ENCODE measurements around the gene ZNF439.
"Not testable (repeated sequence)": the region's sequence is repeated elsewhere in the genome, so short reads cannot be mapped to it uniquely, and the experiment has no call there.

Gene ZNF439

DNA sequence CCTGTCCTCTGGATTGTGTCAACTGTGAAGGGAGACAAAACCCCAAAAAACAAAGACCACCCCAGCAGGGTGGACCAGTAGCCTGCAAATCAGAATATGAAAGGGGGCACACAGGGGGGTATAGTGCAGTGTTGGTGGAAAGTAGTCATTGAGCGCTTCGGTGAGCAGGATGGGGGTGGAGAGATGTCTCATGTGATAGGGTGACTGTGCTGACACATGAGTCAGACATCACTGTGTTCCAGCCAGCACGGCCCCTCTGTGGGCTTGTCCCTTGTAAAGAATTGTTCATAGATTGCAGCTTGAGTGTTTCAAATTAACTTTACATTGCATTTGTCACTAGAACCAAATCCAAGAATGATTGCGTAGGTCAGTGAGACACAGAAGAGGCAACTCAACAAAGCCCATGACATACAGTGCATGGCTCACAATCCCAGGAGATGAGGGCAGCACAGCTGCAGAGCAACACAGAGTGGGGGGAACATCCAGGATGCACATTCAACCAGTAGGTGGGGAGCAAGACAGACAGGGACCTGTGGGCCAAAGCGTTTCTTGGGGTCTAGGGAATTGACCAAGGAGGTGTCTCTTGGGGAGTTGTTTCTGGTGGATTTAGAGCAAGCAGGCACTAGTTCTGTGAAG is 26.9 kb upstream of the ZNF439 start:
- TF ChIP-seq ZNF70 (CRISPR knock-in tag; IDR thresholded peaks at IDR 0.05) = no peak
- no peak for TF ChIP-seq ARNTL (CRISPR knock-in tag; IDR thresholded peaks at IDR 0.05; ENCODE audit: borderline replicate concordance, low read depth)
- TF ChIP-seq GLIS3 (CRISPR knock-in tag; IDR thresholded peaks at IDR 0.05) = no peak
- no peak for TF ChIP-seq SNAI2 (CRISPR knock-in tag; IDR thresholded peaks at IDR 0.05)
- no peak for TF ChIP-seq PATZ1 (CRISPR knock-in tag; IDR thresholded peaks at IDR 0.05; ENCODE audit: borderline replicate concordance)
- no peak for TF ChIP-seq TSHZ2 (CRISPR knock-in tag; IDR thresholded peaks at IDR 0.05)
- no peak for TF ChIP-seq TCF4 (CRISPR knock-in tag; IDR thresholded peaks at IDR 0.05; ENCODE audit: borderline replicate concordance)
- TF ChIP-seq, protein P1, sequence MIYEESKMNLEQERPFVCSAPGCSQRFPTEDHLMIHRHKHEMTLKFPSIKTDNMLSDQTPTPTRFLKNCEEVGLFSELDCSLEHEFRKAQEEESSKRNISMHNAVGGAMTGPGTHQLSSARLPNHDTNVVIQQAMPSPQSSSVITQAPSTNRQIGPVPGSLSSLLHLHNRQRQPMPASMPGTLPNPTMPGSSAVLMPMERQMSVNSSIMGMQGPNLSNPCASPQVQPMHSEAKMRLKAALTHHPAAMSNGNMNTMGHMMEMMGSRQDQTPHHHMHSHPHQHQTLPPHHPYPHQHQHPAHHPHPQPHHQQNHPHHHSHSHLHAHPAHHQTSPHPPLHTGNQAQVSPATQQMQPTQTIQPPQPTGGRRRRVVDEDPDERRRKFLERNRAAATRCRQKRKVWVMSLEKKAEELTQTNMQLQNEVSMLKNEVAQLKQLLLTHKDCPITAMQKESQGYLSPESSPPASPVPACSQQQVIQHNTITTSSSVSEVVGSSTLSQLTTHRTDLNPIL (CRISPR knock-in tag; IDR thresholded peaks at IDR 0.05; ENCODE audit: low read depth) = no peak
- TF ChIP-seq CSRNP3 (CRISPR knock-in tag; IDR thresholded peaks at IDR 0.05) = no peak
- no peak for TF ChIP-seq BACH2 (CRISPR knock-in tag; IDR thresholded peaks at IDR 0.05; ENCODE audit: borderline replicate concordance)
- TF ChIP-seq RARB (CRISPR knock-in tag; IDR thresholded peaks at IDR 0.05) = no peak
- TF ChIP-seq ZNF8 (CRISPR knock-in tag; IDR thresholded peaks at IDR 0.05) = no peak
- no peak for TF ChIP-seq ZNF565 (CRISPR knock-in tag; conservative IDR thresholded peaks at IDR 0.05; ENCODE audit: low read depth)
- no peak for TF ChIP-seq ZFP3 (CRISPR knock-in tag; IDR thresholded peaks at IDR 0.05)
- TF ChIP-seq TOX (CRISPR knock-in tag; IDR thresholded peaks at IDR 0.05; ENCODE audit: borderline replicate concordance) = no peak
- ATAC-seq = no peak

DNA sequence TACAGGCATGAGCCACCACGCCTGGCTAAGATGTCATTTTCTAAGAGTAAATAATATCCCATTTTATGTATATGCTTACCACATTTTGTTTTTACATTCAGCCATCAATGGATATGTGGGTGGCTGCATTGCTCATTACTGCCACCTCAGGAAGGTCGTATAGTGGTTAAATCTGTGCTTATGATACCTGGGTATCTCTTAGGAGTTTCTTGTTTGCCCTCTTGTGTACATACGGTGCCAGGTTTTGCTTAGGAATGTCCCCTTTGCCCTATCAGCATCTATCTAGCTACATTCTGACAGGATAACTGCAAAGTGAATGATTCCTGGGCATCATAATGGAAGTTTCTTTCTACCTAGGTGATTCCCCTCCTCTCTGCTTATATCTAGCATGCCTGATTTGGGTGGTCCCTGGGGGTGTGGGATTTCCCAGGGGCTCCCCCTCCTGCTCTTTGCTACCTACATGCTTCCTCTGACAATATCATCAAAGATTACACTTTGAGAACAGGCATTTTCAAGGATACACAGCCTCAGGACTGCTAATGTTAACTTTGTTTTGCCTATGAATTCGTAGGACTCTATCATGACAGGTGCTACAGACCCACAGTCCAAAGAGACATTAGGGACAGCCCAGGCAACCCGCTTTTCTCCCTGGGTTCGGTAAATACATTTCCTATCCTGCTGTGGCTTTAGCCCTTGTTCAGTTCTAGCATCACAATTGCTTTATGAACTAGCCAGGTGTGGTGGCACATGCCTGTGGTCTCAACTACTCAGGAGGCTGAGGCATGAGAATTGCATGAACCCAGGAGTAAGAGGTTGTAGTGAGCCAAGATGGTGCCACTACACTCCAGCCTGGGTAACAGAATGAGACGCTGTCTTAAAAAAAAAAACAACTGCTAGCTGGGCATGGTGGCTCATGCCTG is 19.3 kb upstream of the ZNF439 start:
- not testable (repeated sequence) for ATAC-seq

DNA sequence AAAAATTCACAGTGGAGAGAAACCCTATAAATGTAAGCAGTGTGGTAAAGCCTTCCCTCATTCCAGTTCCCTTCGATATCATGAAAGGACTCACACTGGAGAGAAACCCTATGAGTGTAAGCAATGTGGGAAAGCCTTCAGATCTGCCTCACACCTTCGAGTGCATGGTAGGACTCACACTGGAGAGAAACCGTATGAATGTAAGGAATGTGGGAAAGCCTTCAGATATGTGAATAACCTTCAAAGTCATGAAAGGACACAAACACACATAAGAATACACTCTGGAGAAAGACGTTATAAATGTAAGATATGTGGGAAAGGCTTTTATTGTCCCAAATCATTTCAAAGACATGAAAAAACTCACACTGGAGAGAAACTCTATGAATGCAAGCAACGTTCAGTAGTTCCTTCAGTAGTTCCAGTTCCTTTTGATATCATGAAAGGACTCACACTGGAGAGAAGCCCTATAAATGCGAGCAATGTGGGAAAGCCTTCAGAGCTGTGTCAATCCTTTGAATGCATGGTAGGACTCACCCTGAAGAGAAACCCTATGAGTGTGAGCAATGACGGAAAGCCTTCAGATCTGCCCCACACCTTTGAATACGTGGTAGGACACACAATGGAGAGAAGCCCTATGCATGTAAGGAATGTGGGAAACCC is 16.1 kb upstream of the ZNF439 start:
- no peak for TF ChIP-seq CSRNP3 (CRISPR knock-in tag; IDR thresholded peaks at IDR 0.05)
- ATAC-seq = no peak

GRCh38 chr19:11833541-11833940 is 15.0 kb upstream of the ZNF439 start:
- ATAC-seq = no peak
- TF ChIP-seq CSRNP3 (CRISPR knock-in tag; IDR thresholded peaks at IDR 0.05) (no peak), TSHZ2 (CRISPR knock-in tag; IDR thresholded peaks at IDR 0.05) (no peak), TCF4 (CRISPR knock-in tag; IDR thresholded peaks at IDR 0.05; ENCODE audit: borderline replicate concordance) (no peak), GLIS3 (CRISPR knock-in tag; IDR thresholded peaks at IDR 0.05) (no peak), SNAI2 (CRISPR knock-in tag; IDR thresholded peaks at IDR 0.05) (no peak)
- TF ChIP-seq, protein P2, sequence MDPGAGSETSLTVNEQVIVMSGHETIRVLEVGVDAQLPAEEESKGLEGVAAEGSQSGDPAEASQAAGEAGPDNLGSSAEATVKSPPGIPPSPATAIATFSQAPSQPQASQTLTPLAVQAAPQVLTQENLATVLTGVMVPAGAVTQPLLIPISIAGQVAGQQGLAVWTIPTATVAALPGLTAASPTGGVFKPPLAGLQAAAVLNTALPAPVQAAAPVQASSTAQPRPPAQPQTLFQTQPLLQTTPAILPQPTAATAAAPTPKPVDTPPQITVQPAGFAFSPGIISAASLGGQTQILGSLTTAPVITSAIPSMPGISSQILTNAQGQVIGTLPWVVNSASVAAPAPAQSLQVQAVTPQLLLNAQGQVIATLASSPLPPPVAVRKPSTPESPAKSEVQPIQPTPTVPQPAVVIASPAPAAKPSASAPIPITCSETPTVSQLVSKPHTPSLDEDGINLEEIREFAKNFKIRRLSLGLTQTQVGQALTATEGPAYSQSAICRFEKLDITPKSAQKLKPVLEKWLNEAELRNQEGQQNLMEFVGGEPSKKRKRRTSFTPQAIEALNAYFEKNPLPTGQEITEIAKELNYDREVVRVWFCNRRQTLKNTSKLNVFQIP (CRISPR knock-in tag; IDR thresholded peaks at IDR 0.05; ENCODE audit: borderline replicate concordance, low read depth) = no peak
